Activated CD4-positive, alpha-beta T cell treated with anti-CD3 and anti-CD28 coated beads, Interleukin-2, amount 50 U/mL, for 4 hours (primary cell): ENCODE measurements around the gene SLC37A1.

ENCODE experiments used
- DNase-seq, 2 experiments: peaks; one replicate each; pipeline ENCODE4 v3.0.0-alpha.2; 2020

Gene SLC37A1

GRCh38 chr21:42546433-42546832, 32.8 kb downstream of the SLC37A1 start:
- DNase-seq, result no peak

- no peak for DNase-seq
Observed at GRCh38 chr21:42547001-42547905, 33.6 kb downstream of the SLC37A1 start.

- DNase-seq, result no peak
Observed at GRCh38 chr21:42547906-42548365, 34.3 kb downstream of the SLC37A1 start.

GRCh38 chr21:42548687-42549406, 35.2 kb downstream of the SLC37A1 start:
- no peak for DNase-seq

- no peak for DNase-seq
Observed at GRCh38 chr21:42550817-42551216, 37.2 kb downstream of the SLC37A1 start.

- no peak for DNase-seq
Observed at GRCh38 chr21:42552407-42553336, 39.0 kb downstream of the SLC37A1 start.

GRCh38 chr21:42553435-42553834, 39.8 kb downstream of the SLC37A1 start:
- DNase-seq, result no peak

GRCh38 chr21:42554251-42554961, 40.8 kb downstream of the SLC37A1 start:
- DNase-seq, result no peak

- no peak for DNase-seq
Observed at GRCh38 chr21:42555756-42556438, 42.2 kb downstream of the SLC37A1 start.

GRCh38 chr21:42556476-42556875, 42.8 kb downstream of the SLC37A1 start:
- no peak for DNase-seq

- DNase-seq, result no peak
Observed at GRCh38 chr21:42556960-42557359, 43.3 kb downstream of the SLC37A1 start.

GRCh38 chr21:42557420-42557819, 43.8 kb downstream of the SLC37A1 start:
- no peak for DNase-seq

GRCh38 chr21:42558368-42558767, 44.7 kb downstream of the SLC37A1 start:
- no peak for DNase-seq

- DNase-seq, result no peak
Observed at GRCh38 chr21:42558846-42559245, 45.2 kb downstream of the SLC37A1 start.

GRCh38 chr21:42559326-42559725, 45.7 kb downstream of the SLC37A1 start:
- no peak for DNase-seq

GRCh38 chr21:42560517-42561179, 47.0 kb downstream of the SLC37A1 start:
- no peak for DNase-seq

- DNase-seq, result no peak
Observed at GRCh38 chr21:42561762-42562650, 48.4 kb downstream of the SLC37A1 start.

GRCh38 chr21:42562816-42563215, 49.2 kb downstream of the SLC37A1 start:
- no peak for DNase-seq

GRCh38 chr21:42563261-42563660, 49.6 kb downstream of the SLC37A1 start:
- DNase-seq, result no peak

- no peak for DNase-seq
Observed at GRCh38 chr21:42563686-42564085, 50.0 kb downstream of the SLC37A1 start.
